Measurements from ENCODE around the gene C2orf69.

DNA sequence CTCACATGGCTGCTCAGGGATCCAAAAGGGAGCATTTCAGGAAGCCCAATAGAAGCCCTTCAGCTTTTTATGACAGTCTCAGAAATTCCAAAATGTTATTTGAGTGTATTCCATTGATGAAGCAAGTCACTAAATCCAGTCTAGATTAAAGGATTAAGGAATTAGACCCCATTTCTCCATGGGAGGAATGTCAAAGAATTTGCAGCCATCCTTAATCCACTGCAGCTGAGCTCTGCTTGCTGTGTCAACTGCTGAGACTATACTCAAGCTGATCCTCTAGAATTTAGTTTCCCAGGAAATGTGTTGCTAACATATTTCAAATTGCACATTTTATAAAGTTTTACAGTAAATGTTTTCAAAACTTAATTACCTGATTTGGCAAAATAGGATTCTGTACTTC is 28.4 kb upstream of the C2orf69 start:
- TF ChIP-seq, protein P1, sequence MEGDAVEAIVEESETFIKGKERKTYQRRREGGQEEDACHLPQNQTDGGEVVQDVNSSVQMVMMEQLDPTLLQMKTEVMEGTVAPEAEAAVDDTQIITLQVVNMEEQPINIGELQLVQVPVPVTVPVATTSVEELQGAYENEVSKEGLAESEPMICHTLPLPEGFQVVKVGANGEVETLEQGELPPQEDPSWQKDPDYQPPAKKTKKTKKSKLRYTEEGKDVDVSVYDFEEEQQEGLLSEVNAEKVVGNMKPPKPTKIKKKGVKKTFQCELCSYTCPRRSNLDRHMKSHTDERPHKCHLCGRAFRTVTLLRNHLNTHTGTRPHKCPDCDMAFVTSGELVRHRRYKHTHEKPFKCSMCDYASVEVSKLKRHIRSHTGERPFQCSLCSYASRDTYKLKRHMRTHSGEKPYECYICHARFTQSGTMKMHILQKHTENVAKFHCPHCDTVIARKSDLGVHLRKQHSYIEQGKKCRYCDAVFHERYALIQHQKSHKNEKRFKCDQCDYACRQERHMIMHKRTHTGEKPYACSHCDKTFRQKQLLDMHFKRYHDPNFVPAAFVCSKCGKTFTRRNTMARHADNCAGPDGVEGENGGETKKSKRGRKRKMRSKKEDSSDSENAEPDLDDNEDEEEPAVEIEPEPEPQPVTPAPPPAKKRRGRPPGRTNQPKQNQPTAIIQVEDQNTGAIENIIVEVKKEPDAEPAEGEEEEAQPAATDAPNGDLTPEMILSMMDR (conservative IDR thresholded peaks at IDR 0.05; ENCODE audit: low read depth in 2 of 2) = no peak
- no peak for TF ChIP-seq EZH2 (IDR thresholded peaks at IDR 0.05; ENCODE audit: low read depth, unreplicated experiment)

Measured in GM23338 (cell line).